ENCODE results near the gene MACROD2. TPM values are rescaled to one million over a fixed set of nuclear protein-coding genes. Genes with fewer than 3 reads are reported as not detected.

Gene MACROD2
- total RNA-seq, 4 donors from 2014 or later, result 4.6 to 33.0 (median 8.3) TPM

DNA sequence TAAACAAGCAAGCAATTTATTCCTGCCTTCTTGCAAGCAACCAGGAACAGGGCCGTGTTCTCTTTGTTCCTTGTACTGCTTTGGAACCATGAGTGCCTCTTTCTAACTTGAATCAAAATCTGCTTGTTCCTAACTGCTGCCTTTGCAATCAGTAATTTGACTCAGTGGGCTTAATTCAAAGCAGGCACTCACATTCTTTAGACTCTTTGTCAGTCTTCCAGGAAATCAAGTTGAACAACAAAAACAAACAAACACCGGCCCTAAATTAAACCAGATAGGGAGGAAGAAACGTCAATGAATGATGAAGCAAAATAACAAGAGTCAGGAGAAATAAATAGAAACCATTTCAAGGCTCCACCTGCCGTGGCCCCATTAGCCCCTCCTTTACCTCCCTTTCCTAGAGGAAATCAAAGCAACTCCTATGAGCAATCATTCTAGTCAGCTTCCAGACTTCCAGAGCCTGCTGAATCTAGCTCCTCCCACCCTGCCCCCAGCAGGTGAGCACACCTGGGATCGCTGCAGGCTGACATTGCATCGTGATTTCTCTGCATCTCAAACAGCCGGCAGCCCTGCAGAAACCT, 924.3 kb downstream of the MACROD2 start:
- in situ Hi-C loops (cut with MboI; ENCODE audit: low pct_ligation_motif_present in 1 of 4, low pct_unique_long_range_greater_than_20kb in 1 of 4, low sequenced_read_pairs in 3 of 4) (no loop called here), intact Hi-C loops (cut with DNase I; ENCODE audit: low total_unique reads) (no loop called here)
- DNase-seq, result peak; percentile 19
- Histone ChIP-seq H3K27ac (no peak overlapping the region), H3K36me3 (no peaks in the 10 kb centered on the region), H3K4me1 (peaks cover 0 to 12% (median 3%) of the 10 kb centered on the region in 4 donors), H3K4me3 (no peak overlapping the region), H3K9me3 (no peaks in the 10 kb centered on the region), H3K27me3 (no peaks in the 10 kb centered on the region)
- TF ChIP-seq EP300 (IDR thresholded peaks at IDR 0.05; ENCODE audit: low read depth), result no peak
- no peak for TF ChIP-seq POLR2AphosphoS5 (IDR thresholded peaks at IDR 0.05)
- TF ChIP-seq, protein P1, sequence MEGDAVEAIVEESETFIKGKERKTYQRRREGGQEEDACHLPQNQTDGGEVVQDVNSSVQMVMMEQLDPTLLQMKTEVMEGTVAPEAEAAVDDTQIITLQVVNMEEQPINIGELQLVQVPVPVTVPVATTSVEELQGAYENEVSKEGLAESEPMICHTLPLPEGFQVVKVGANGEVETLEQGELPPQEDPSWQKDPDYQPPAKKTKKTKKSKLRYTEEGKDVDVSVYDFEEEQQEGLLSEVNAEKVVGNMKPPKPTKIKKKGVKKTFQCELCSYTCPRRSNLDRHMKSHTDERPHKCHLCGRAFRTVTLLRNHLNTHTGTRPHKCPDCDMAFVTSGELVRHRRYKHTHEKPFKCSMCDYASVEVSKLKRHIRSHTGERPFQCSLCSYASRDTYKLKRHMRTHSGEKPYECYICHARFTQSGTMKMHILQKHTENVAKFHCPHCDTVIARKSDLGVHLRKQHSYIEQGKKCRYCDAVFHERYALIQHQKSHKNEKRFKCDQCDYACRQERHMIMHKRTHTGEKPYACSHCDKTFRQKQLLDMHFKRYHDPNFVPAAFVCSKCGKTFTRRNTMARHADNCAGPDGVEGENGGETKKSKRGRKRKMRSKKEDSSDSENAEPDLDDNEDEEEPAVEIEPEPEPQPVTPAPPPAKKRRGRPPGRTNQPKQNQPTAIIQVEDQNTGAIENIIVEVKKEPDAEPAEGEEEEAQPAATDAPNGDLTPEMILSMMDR (IDR thresholded peaks at IDR 0.05), result no peak
- TF ChIP-seq POLR2A (IDR thresholded peaks at IDR 0.05), result no peak
- 13 to 17% methylated on average over 7 of the region's 7 CpGs for WGBS, 2 donors (ENCODE audit: low coverage in 1 of 2)

DNA sequence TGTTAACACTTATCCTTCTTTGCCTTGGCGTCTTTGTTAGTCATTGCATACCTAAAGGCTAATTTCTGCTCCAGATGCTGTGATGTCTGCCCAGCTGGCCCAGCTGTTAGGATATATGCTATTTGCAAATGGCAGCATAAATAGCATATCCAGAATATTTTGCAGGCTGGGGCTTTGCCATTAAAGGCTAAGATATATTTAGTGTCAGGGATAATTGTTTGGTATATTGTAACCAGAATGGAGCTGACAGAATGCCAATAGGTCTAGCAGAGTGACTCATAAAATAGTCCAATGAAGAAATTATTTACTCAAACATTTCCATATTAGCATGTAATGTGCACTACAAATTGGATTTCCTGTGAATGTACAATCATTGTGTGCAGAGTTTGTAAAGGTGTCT, 926.2 kb downstream of the MACROD2 start:
- no peak for DNase-seq
- TF ChIP-seq POLR2AphosphoS5 (IDR thresholded peaks at IDR 0.05), result no peak
- no peak for TF ChIP-seq EP300 (IDR thresholded peaks at IDR 0.05; ENCODE audit: low read depth)
- no peak for TF ChIP-seq POLR2A (IDR thresholded peaks at IDR 0.05)
- TF ChIP-seq, protein P1 (IDR thresholded peaks at IDR 0.05), result no peak
- 77 to 83% methylated on average over 1 of the region's 1 CpG for WGBS, 2 donors (ENCODE audit: low coverage in 1 of 2)
- intact Hi-C loops (cut with DNase I; ENCODE audit: low total_unique reads), result no loop called here
- no peaks in the 10 kb centered on the region for H3K27me3 ChIP-seq
- in situ Hi-C loops (cut with MboI; ENCODE audit: low pct_ligation_motif_present in 1 of 4, low pct_unique_long_range_greater_than_20kb in 1 of 4, low sequenced_read_pairs in 3 of 4), result no loop called here
- no peak overlapping the region for H3K4me3 ChIP-seq
- no peaks in the 10 kb centered on the region for H3K9me3 ChIP-seq
- no peaks in the 10 kb centered on the region for H3K36me3 ChIP-seq
- H3K4me1 ChIP-seq, result peaks cover 0 to 12% (median 3%) of the 10 kb centered on the region in 4 donors
- H3K27ac ChIP-seq, result no peak overlapping the region

DNA sequence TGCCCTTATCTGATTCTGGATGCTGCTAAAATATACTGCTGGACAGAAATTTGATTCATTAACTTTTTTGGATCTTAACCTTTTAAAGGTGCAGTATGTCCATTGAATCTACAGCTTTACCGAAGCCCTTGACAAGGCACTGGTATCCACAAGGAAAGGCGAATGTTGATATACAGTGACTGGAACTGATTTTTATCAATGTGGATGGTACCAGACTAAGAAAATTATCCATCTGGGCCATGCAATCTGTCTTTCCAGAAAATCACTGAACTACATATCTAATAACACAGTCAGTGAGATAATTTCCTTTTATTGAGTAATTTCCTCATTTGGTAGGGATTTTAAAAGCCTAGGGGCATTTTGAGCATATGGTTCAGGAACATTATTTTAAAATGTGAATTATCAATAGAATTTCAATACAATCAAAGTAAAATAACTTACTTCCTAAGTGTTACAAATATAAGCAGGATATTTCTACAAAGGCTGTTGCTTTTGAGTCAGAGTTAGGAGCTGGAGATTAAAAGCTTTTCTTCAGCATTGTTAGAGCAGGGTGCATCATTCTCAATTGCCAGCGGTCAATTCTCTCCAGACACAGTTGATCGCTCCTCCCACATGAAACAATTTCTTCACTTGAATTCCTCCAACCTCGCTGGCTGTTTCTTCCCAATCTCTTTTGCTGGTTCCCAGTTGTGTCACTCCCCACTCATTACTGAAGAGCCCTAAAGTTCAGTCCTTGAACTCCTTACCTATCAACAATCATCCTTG, 927.4 kb downstream of the MACROD2 start:
- DNase-seq, result no peak
- in situ Hi-C loops (cut with MboI; ENCODE audit: low pct_ligation_motif_present in 1 of 4, low pct_unique_long_range_greater_than_20kb in 1 of 4, low sequenced_read_pairs in 3 of 4), result no loop called here
- WGBS, 2 donors (ENCODE audit: low coverage in 1 of 2), result 88 to 89% methylated on average over 5 of the region's 5 CpGs
- Histone ChIP-seq H3K9me3 (no peaks in the 10 kb centered on the region), H3K4me1 (peaks cover 0 to 12% (median 3%) of the 10 kb centered on the region in 4 donors), H3K4me3 (no peak overlapping the region), H3K27ac (no peak overlapping the region), H3K27me3 (no peaks in the 10 kb centered on the region), H3K36me3 (no peaks in the 10 kb centered on the region)
- intact Hi-C loops (cut with DNase I; ENCODE audit: low total_unique reads), result no loop called here
- TF ChIP-seq POLR2AphosphoS5 (IDR thresholded peaks at IDR 0.05) (no peak), POLR2A (IDR thresholded peaks at IDR 0.05) (no peak), EP300 (IDR thresholded peaks at IDR 0.05; ENCODE audit: low read depth) (no peak)
- TF ChIP-seq, protein P1 (IDR thresholded peaks at IDR 0.05), result no peak

DNA sequence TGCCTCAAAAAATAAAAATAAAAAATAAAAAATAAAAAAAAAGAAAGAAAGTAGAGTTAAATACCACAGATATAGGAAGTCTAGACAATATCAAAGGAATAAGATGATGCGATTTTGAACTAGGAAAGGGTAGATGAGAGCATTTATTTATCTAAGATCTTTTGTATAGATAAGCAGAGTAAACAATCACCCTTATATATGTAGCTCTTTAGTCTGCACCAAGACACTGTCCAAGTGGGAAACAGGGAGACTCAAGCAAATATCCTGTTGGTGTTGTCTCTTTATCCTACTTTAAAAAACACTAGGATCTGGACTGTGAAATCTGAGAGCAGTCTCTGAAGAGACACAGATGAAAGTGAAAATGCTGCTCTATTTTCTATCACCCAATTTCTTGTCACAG, 929.1 kb downstream of the MACROD2 start:
- intact Hi-C loops (cut with DNase I; ENCODE audit: low total_unique reads) (no loop called here), in situ Hi-C loops (cut with MboI; ENCODE audit: low pct_ligation_motif_present in 1 of 4, low pct_unique_long_range_greater_than_20kb in 1 of 4, low sequenced_read_pairs in 3 of 4) (no loop called here)
- WGBS, 2 donors (ENCODE audit: low coverage in 1 of 2), result 45 to 50% methylated on average over 1 of the region's 1 CpG
- Histone ChIP-seq H3K27ac (no peak overlapping the region), H3K27me3 (no peaks in the 10 kb centered on the region), H3K4me1 (peaks cover 0 to 7% (median 2%) of the 10 kb centered on the region in 4 donors), H3K36me3 (no peaks in the 10 kb centered on the region), H3K9me3 (no peaks in the 10 kb centered on the region), H3K4me3 (no peak overlapping the region)
- TF ChIP-seq EP300 (IDR thresholded peaks at IDR 0.05; ENCODE audit: low read depth), result no peak
- TF ChIP-seq, protein P1 (IDR thresholded peaks at IDR 0.05), result no peak
- no peak for TF ChIP-seq POLR2AphosphoS5 (IDR thresholded peaks at IDR 0.05)
- TF ChIP-seq POLR2A (IDR thresholded peaks at IDR 0.05), result no peak
- no peak for DNase-seq
